Body of pancreas (tissue), 4 donors: ENCODE measurements around the gene ACE.

Experiments
- POLR2A ChIP-seq, 3 donors: fragments of 450-650 bp; IDR thresholded peaks; one replicate each; pipeline ENCODE4 v1.6.1; 2016; ENCODE audit warnings: antibody characterized with exemption in 3 of 3, mild to moderate bottlenecking in 2 of 3
- TF ChIP-seq, protein P1 (sequence below), 7 experiments: fragments of 450-650 bp in 4 of 7; fragments of 200-600 bp in 3 of 7; sonication (generic) in 3 of 7; IDR thresholded peaks; one replicate each; pipeline ENCODE4 v1.5.1; 2016 to 2019; ENCODE audit warnings: antibody characterized with exemption in 7 of 7

DNA sequence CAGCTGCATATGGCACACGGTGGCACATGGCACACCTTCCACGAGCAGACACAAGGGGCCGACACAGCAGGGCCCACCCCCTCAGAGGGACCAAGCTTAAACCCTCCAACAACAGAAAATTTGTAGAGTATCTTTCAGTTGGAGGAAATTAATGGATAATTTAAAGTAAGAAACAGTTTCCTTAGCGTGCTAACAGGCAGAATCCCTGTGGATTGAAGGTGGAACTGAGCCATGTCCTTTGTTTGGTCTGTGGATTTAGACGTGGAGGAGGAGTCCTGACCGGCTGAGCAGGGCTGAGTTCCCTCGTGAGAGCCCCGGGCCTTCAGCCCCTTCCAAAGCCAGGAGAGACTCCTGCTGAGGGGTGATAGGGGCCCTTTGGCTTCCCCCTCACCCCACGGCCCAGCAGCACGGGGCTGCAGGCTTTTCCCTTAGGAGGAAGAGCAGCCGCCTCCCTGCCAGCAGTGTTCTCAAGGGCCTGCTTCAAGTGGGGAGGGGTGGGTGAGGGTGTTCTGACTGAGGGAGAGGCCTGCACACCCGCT lies 29.3 kb upstream of the ACE start:
- TF ChIP-seq, protein P1, sequence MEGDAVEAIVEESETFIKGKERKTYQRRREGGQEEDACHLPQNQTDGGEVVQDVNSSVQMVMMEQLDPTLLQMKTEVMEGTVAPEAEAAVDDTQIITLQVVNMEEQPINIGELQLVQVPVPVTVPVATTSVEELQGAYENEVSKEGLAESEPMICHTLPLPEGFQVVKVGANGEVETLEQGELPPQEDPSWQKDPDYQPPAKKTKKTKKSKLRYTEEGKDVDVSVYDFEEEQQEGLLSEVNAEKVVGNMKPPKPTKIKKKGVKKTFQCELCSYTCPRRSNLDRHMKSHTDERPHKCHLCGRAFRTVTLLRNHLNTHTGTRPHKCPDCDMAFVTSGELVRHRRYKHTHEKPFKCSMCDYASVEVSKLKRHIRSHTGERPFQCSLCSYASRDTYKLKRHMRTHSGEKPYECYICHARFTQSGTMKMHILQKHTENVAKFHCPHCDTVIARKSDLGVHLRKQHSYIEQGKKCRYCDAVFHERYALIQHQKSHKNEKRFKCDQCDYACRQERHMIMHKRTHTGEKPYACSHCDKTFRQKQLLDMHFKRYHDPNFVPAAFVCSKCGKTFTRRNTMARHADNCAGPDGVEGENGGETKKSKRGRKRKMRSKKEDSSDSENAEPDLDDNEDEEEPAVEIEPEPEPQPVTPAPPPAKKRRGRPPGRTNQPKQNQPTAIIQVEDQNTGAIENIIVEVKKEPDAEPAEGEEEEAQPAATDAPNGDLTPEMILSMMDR (IDR thresholded peaks at IDR 0.05): no peak
- TF ChIP-seq POLR2A (IDR thresholded peaks at IDR 0.05): no peak
